ENCODE measurements around the gene HS3ST5. TPM values are rescaled to one million over a fixed set of nuclear protein-coding genes. Genes with fewer than 3 reads are reported as not detected.
"Not testable (repeated sequence)": the region's sequence is repeated elsewhere in the genome, so short reads cannot be mapped to it uniquely, and the experiment has no call there.

Gene HS3ST5
- total and polyA plus RNA-seq, 4 donors: not detected

DNA sequence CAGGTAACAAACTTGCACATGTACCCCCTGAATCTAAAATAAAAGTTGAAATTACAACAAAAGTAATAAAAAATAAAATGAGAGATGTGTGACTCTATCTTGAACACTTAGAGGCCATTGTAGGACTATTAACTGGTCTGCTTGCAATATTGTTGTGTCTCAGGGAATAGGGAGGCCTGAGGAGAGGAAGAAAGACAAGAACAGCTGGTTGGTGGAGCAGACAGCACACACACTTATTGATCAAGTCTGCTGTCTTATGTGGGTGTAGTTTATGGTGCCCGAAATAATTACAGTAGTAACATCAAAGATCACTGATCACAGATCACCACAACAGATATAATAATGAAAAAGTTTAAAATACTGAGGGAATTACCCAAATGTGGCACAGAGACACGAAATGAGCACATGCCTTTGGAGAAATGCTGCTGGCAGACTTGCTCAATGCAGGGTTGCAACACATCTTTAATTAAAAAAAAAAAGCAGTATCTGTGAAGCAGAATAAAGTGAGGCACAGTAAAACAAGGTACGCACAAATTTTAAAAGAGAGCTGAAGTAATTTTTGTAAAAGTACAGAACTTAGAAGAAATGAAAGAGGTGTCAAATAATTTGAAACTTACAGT, 261.8 kb downstream of the HS3ST5 start:
- WGBS: 73% methylated on average over 3 of the region's 3 CpGs
- no peak for TF ChIP-seq MAX (IDR thresholded peaks at IDR 0.05)
- TF ChIP-seq RAD21 (IDR thresholded peaks at IDR 0.05): no peak
- TF ChIP-seq GABPA (IDR thresholded peaks at IDR 0.05 in 1 of 2, conservative IDR thresholded peaks at IDR 0.05 in 1 of 2): no peak
- TF ChIP-seq JUND (IDR thresholded peaks at IDR 0.05): no peak
- no peak for TF ChIP-seq CTCF (IDR thresholded peaks at IDR 0.05; ENCODE audit: low read depth, low read length, missing input control)
- TF ChIP-seq, protein P1, sequence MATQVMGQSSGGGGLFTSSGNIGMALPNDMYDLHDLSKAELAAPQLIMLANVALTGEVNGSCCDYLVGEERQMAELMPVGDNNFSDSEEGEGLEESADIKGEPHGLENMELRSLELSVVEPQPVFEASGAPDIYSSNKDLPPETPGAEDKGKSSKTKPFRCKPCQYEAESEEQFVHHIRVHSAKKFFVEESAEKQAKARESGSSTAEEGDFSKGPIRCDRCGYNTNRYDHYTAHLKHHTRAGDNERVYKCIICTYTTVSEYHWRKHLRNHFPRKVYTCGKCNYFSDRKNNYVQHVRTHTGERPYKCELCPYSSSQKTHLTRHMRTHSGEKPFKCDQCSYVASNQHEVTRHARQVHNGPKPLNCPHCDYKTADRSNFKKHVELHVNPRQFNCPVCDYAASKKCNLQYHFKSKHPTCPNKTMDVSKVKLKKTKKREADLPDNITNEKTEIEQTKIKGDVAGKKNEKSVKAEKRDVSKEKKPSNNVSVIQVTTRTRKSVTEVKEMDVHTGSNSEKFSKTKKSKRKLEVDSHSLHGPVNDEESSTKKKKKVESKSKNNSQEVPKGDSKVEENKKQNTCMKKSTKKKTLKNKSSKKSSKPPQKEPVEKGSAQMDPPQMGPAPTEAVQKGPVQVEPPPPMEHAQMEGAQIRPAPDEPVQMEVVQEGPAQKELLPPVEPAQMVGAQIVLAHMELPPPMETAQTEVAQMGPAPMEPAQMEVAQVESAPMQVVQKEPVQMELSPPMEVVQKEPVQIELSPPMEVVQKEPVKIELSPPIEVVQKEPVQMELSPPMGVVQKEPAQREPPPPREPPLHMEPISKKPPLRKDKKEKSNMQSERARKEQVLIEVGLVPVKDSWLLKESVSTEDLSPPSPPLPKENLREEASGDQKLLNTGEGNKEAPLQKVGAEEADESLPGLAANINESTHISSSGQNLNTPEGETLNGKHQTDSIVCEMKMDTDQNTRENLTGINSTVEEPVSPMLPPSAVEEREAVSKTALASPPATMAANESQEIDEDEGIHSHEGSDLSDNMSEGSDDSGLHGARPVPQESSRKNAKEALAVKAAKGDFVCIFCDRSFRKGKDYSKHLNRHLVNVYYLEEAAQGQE (IDR thresholded peaks at IDR 0.05): no peak
- TF ChIP-seq YY1 (IDR thresholded peaks at IDR 0.05): no peak
- no peak for TF ChIP-seq TAF1 (conservative IDR thresholded peaks at IDR 0.05)
- no peak for TF ChIP-seq EGR1 (IDR thresholded peaks at IDR 0.05; ENCODE audit: low read depth in 2 of 2)
- no peak for TF ChIP-seq FOXA2 (IDR thresholded peaks at IDR 0.05)
- TF ChIP-seq FOXA1 (IDR thresholded peaks at IDR 0.05): no peak
- TF ChIP-seq HNF4G (IDR thresholded peaks at IDR 0.05): no peak
- TF ChIP-seq ATF3 (IDR thresholded peaks at IDR 0.05): no peak
- Histone ChIP-seq H3K4me1 (ENCODE audit: control insufficient read depth in 4 of 4, insufficient read depth in 4 of 4, low read length in 3 of 4) (no peaks in the 10 kb centered on the region), H3K4me3 (ENCODE audit: low read depth in 1 of 3, low read length in 3 of 3) (no peak overlapping the region), H3K9ac (ENCODE audit: low read depth in 1 of 2, low read length in 2 of 2) (no peak overlapping the region), H3K27me3 (ENCODE audit: control insufficient read depth in 4 of 4, insufficient read depth in 4 of 4, low read length in 3 of 4) (no peaks in the 10 kb centered on the region), H3K9me3 (ENCODE audit: control insufficient read depth in 4 of 4, low read length in 3 of 4) (no peaks in the 10 kb centered on the region), H3K36me3 (ENCODE audit: control insufficient read depth in 4 of 4, insufficient read depth in 3 of 4, low read depth in 1 of 4, low read length in 3 of 4) (no peaks in the 10 kb centered on the region), H3K27ac (ENCODE audit: low read depth in 1 of 2, low read length in 2 of 2) (no peak overlapping the region)
- DNase-seq (ENCODE audit: low spot score): no peak

DNA sequence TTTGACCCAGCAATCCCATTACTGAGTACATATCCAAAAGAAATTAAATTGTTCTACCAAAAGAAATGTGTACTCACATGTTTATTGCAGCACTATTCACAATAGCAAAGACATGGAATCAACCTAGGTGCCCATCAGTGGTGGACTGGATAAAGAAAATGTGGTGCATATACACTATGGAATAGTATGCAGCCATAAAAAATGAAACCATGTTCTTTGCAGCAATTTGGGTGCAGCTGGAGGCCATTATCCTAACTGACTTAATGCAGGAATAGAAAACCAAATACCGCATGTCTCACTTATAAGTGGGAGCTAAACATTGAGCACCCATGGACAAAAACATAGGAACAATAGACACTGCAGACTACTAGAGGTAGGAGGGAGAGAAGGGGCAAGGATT, 262.4 kb downstream of the HS3ST5 start:
- H3K9ac ChIP-seq (ENCODE audit: low read depth in 1 of 2, low read length in 2 of 2); H3K9me3 ChIP-seq (ENCODE audit: control insufficient read depth in 4 of 4, low read length in 3 of 4); H3K27me3 ChIP-seq (ENCODE audit: control insufficient read depth in 4 of 4, insufficient read depth in 4 of 4, low read length in 3 of 4); H3K4me3 ChIP-seq (ENCODE audit: low read depth in 1 of 3, low read length in 3 of 3); H3K36me3 ChIP-seq (ENCODE audit: control insufficient read depth in 4 of 4, insufficient read depth in 3 of 4, low read depth in 1 of 4, low read length in 3 of 4); H3K27ac ChIP-seq (ENCODE audit: low read depth in 1 of 2, low read length in 2 of 2); H3K4me1 ChIP-seq (ENCODE audit: control insufficient read depth in 4 of 4, insufficient read depth in 4 of 4, low read length in 3 of 4); DNase-seq (ENCODE audit: low spot score): not testable (repeated sequence)
- 92% methylated on average over 1 of the region's 1 CpG for WGBS
